ENCODE results near the gene CRYZL1.

CRYZL1 gene

GRCh38 chr21:33559813-33560212 is 81.7 kb downstream of the CRYZL1 start:
- no peak for DNase-seq

GRCh38 chr21:33558777-33559421 is 82.6 kb downstream of the CRYZL1 start:
- DNase-seq: no peak

- DNase-seq: no peak
Observed at GRCh38 chr21:33557447-33557846, 84.1 kb downstream of the CRYZL1 start.

GRCh38 chr21:33554982-33555344 is 86.6 kb downstream of the CRYZL1 start:
- no peak for DNase-seq

- no peak for DNase-seq
Observed at GRCh38 chr21:33554236-33554981, 87.1 kb downstream of the CRYZL1 start.

GRCh38 chr21:33552999-33553598 is 88.4 kb downstream of the CRYZL1 start:
- no peak for DNase-seq

GRCh38 chr21:33552093-33552998 is 89.2 kb downstream of the CRYZL1 start:
- DNase-seq: no peak

GRCh38 chr21:33551664-33552063 is 89.9 kb downstream of the CRYZL1 start:
- no peak for DNase-seq

GRCh38 chr21:33550772-33551660 is 90.5 kb downstream of the CRYZL1 start:
- DNase-seq: no peak

GRCh38 chr21:33549848-33550771 is 91.4 kb downstream of the CRYZL1 start:
- no peak for DNase-seq

GRCh38 chr21:33546086-33546485 is 95.5 kb downstream of the CRYZL1 start:
- no peak for DNase-seq

GRCh38 chr21:33544451-33545195 is 96.9 kb downstream of the CRYZL1 start:
- DNase-seq: no peak

GRCh38 chr21:33543505-33544129 is 97.9 kb downstream of the CRYZL1 start:
- peak; percentile 3 for DNase-seq

- peak; percentile 99 for DNase-seq
Observed at GRCh38 chr21:33542640-33543504, 98.7 kb downstream of the CRYZL1 start, which contains the start of gene SON. SON (plus strand) TSS chr21:33543038; CDS start chr21:33543093, 55 bp downstream.

GRCh38 chr21:33541756-33542639 is 99.5 kb downstream of the CRYZL1 start, which contains the start of gene GART:
GART (minus strand) TSS chr21:33542117; CDS start chr21:33539315, 2,802 bp downstream.
- peak; percentile 79 for DNase-seq

- DNase-seq: peak; percentile 5
Observed at GRCh38 chr21:33541105-33541711, 100.3 kb downstream of the CRYZL1 start.

GRCh38 chr21:33540711-33541104 is 100.8 kb downstream of the CRYZL1 start:
- no peak for DNase-seq

All from fibroblast of skin of back (primary cell).